K562 (cell line): ENCODE data around the gene ARHGEF38. TPM values are rescaled to one million over a fixed set of nuclear protein-coding genes. Genes with fewer than 3 reads are reported as not detected.

ENCODE experiments used
- ATAC-seq: fragments of 200-7000 bp; cut with Tn5 transposase; 3 replicates; pipeline ENCODE4 v1.9.1; 2020; ENCODE audit warnings: moderate library complexity
- BruUV-seq: library from RNA; stranded (reverse); fragments of 400-500 nt; replicated peaks from 2 replicates; lab custom pipeline; 2021; lab: Mats Ljungman, UMichigan
- CTCF ChIA-PET: fragments of 300-600 bp; formaldehyde crosslinking; extraction: SDS; loops from one replicate; lab custom pipeline; 2021; ENCODE audit warnings: low intra/inter-chr PET ratio; lab: Yijun Ruan, JAX
- POLR2A ChIA-PET: fragments of 300-600, 350-650 bp; sonication (Branson Sonifier 250); formaldehyde crosslinking; extraction: SDS; loops from one replicate; lab custom pipeline; 2021; ENCODE audit warnings: antibody characterized with exemption, inconsistent platforms; lab: Yijun Ruan, JAX
- DNase-seq, 4 experiments: peaks; one replicate each; pipeline versions ENCODE4 v3.0.0 to v3.0.0-alpha.2; 2011 to 2018; ENCODE audit warnings: low spot score in 3 of 4, mixed read lengths in 3 of 4; ENCODE audit errors: extremely low read depth in 1 of 4
- FAIRE-seq: peaks from 2 replicates; lab custom pipeline; 2011; peaks lifted over from hg19 to GRCh38; lab: Jason Lieb, UNC
- H2AFZ ChIP-seq: 2 replicates; pipeline ENCODE4 v1.6.0; 2011; ENCODE audit warnings: low read depth, low read length, control low read depth, inconsistent platforms
- H3K27ac ChIP-seq: fragments of 200-600 bp; 3 replicates; pipeline ENCODE4 v1.8.0; 2011; ENCODE audit warnings: low read depth, mild to moderate bottlenecking, control low read depth, inconsistent platforms, low read length, moderate library complexity, mixed read lengths; ENCODE audit errors: extremely low read depth
- H3K27me3 ChIP-seq, 2 experiments: fragments of 300-600 bp in 1 of 2; 2 replicates in 1 of 2; 3 replicates in 1 of 2; pipeline versions ENCODE4 v1.6.0 to v1.8.0; 2011; ENCODE audit warnings: inconsistent platforms in 2 of 2, low read length in 2 of 2, mild to moderate bottlenecking in 1 of 2, mixed read lengths in 1 of 2, moderate library complexity in 1 of 2; ENCODE audit not compliant: control insufficient read depth in 2 of 2, insufficient read depth in 2 of 2
- H3K36me3 ChIP-seq: fragments of 300-600 bp; 3 replicates; pipeline ENCODE4 v1.8.0; 2011; ENCODE audit warnings: mild to moderate bottlenecking, low read length, inconsistent platforms; ENCODE audit not compliant: control insufficient read depth, insufficient read depth
- H3K4me1 ChIP-seq, 2 experiments: fragments of 200-600 bp in 1 of 2; replicated peaks in 1 of 2; 2 replicates in 1 of 2; 3 replicates in 1 of 2; pipeline versions ENCODE4 v1.5.1 to v1.8.0; 2011; ENCODE audit warnings: inconsistent platforms in 2 of 2, low read length in 2 of 2, mild to moderate bottlenecking in 1 of 2, mixed read lengths in 1 of 2, moderate library complexity in 1 of 2; ENCODE audit not compliant: control insufficient read depth in 2 of 2, insufficient read depth in 2 of 2
- H3K4me2 ChIP-seq: 2 replicates; pipeline ENCODE4 v1.6.1; 2011; ENCODE audit warnings: low read length, control low read depth, inconsistent platforms, mixed read lengths; ENCODE audit not compliant: insufficient read depth
- H3K4me3 ChIP-seq: fragments of 200-600 bp; sonication (generic), shearing (Covaris generic); 2 replicates; pipeline ENCODE4 v1.5.1; 2016; ENCODE audit warnings: control low read depth, inconsistent platforms
- H3K79me2 ChIP-seq: fragments of 200-600 bp; 3 replicates; pipeline ENCODE4 v1.8.0; 2011; ENCODE audit warnings: low read length, inconsistent platforms; ENCODE audit not compliant: control insufficient read depth, insufficient read depth
- H3K9ac ChIP-seq, 2 experiments: 2 replicates each; pipeline versions ENCODE4 v1.6.0 to v1.6.1; 2011; ENCODE audit warnings: low read depth in 2 of 2, low read length in 2 of 2, control low read depth in 1 of 2, inconsistent platforms in 1 of 2, mild to moderate bottlenecking in 1 of 2, mixed read lengths in 1 of 2; ENCODE audit not compliant: insufficient read depth in 1 of 2
- H3K9me1 ChIP-seq: one replicate; pipeline ENCODE4 v1.6.0; 2011; ENCODE audit warnings: inconsistent platforms, mild to moderate bottlenecking, low read length, moderate library complexity; ENCODE audit not compliant: control insufficient read depth, insufficient read depth
- H3K9me3 ChIP-seq: replicated peaks from 2 replicates; pipeline ENCODE4 v1.5.1; 2011; ENCODE audit warnings: low read depth, low read length, inconsistent platforms; ENCODE audit not compliant: control insufficient read depth, insufficient read depth
- H4K20me1 ChIP-seq: replicated peaks from 2 replicates; pipeline ENCODE4 v1.6.1; 2011; ENCODE audit warnings: low read length, inconsistent platforms, mixed read lengths; ENCODE audit not compliant: control insufficient read depth, insufficient read depth
- CCNT2 ChIP-seq: IDR thresholded peaks from 2 replicates; pipeline ENCODE4 v1.6.1; 2011; ENCODE audit warnings: borderline replicate concordance, low read depth, mild to moderate bottlenecking, moderate library complexity, mixed read lengths, low read length; ENCODE audit not compliant: insufficient read length; ENCODE audit errors: extremely low read depth
- ELF1 ChIP-seq: fragments of 200-800 bp; sonication (Bioruptor generic); IDR thresholded peaks from 2 replicates; pipeline ENCODE4 v1.6.1; 2016; ENCODE audit warnings: missing genetic modification characterization, missing compliant biosample characterization
- GATA2 ChIP-seq: sonication (generic); formaldehyde crosslinking; IDR thresholded peaks from 2 replicates; pipeline ENCODE4 v1.4.0; 2020; ENCODE audit warnings: mild to moderate bottlenecking, missing genetic modification reagents
- ILK ChIP-seq: fragments of 450-650 bp; IDR thresholded peaks from 2 replicates; pipeline ENCODE4 v1.6.1; 2016; ENCODE audit warnings: missing genetic modification characterization, low read depth, mild to moderate bottlenecking, missing compliant biosample characterization, moderate library complexity, borderline replicate concordance
- KAT7 ChIP-seq: sonication (generic); formaldehyde crosslinking; IDR thresholded peaks from 2 replicates; pipeline ENCODE4 v1.8.0; 2022; ENCODE audit warnings: missing genetic modification reagents, mild to moderate bottlenecking, borderline replicate concordance
- NFE2 ChIP-seq: IDR thresholded peaks from 2 replicates; pipeline ENCODE4 v1.6.1; 2014; ENCODE audit warnings: antibody characterized with exemption, low read depth
- NFXL1 ChIP-seq: fragments of 450-650 bp; formaldehyde crosslinking; IDR thresholded peaks from 2 replicates; pipeline ENCODE4 v1.4.0; 2021; ENCODE audit warnings: mild to moderate bottlenecking
- PATZ1 ChIP-seq: fragments of 250-450 bp; sonication (Bioruptor Pico); IDR thresholded peaks from 2 replicates; pipeline ENCODE4 v1.5.0; 2020; ENCODE audit warnings: mild to moderate bottlenecking, borderline replicate concordance
- ZNF79 ChIP-seq: fragments of 250-450 bp; sonication (Bioruptor Pico); IDR thresholded peaks from 2 replicates; pipeline ENCODE4 v1.4.0; 2020; ENCODE audit warnings: low read depth, mild to moderate bottlenecking, moderate library complexity
- WGBS: fragments of 100-300 bp; shearing (Covaris generic); methylation state at CpG from one replicate; pipeline ENCODE4 v1.1.6; 2016; ENCODE audit warnings: low coverage, mixed read lengths; ENCODE audit not compliant: insufficient coverage; ENCODE audit errors: missing lambda C conversion rate; 5-methylcytosine and 5-hydroxymethylcytosine counted together
- in situ Hi-C: fragments of 300-500 bp; cut with MboI; formaldehyde crosslinking; loops from 4 replicates; pipeline ENCODE4 v1.15.0; 2018; ENCODE audit warnings: inconsistent platforms, mixed read lengths
- intact Hi-C: fragments of 100-400 bp; cut with micrococcal nuclease; formaldehyde crosslinking; loops from 2 replicates; pipeline ENCODE4 v1.14.2; 2022
- polyA plus RNA-seq, 8 experiments: library from polyadenylated mRNA; depleted of rRNA in 4 of 8; stranded (reverse) in 5 of 8; unstranded in 3 of 8; fragments of >200 nt; fragmentation: Nextera tagmentation in 2 of 8; fragmentation: Illumina TruSeq in 1 of 8; extraction: Ambion mirVana in 2 of 8; extraction: Trizol in 1 of 8; gene quantifications; 2 replicates each; pipeline versions ENCODE4 v1.2.1 to v1.2.3, GENCODE V29; 2011 to 2014; ENCODE audit warnings: inconsistent platforms in 1 of 8, missing spikeins in 1 of 8
- total RNA-seq, 7 experiments: library from RNA; depleted of rRNA in 6 of 7; stranded (reverse); fragments of >200 nt in 6 of 7; fragmentation: Illumina TruSeq in 2 of 7; extraction: Trizol in 2 of 7; gene quantifications; 2 replicates each; pipeline versions ENCODE4 v1.2.1 to v1.2.3, GENCODE V29; 2011 to 2021; ENCODE audit warnings: low replicate concordance in 1 of 7
- TF ChIP-seq, protein P1 (sequence below): fragments of 200-800 bp; sonication (Bioruptor generic); IDR thresholded peaks from 2 replicates; pipeline ENCODE4 v1.6.1; 2017; ENCODE audit warnings: missing genetic modification characterization, missing compliant biosample characterization
- TF ChIP-seq, protein P2 (sequence below): fragments of 250-450 bp; sonication (Bioruptor Pico); IDR thresholded peaks from 2 replicates; pipeline ENCODE4 v1.4.0; 2020; ENCODE audit warnings: mild to moderate bottlenecking, moderate library complexity

Gene ARHGEF38
- total and polyA plus RNA-seq, 9 of the 15 experiments (the other 6 are each of a cell fraction or from before 2014, with no cell fraction given) = 0.17 TPM; not detected in 8

- Histone ChIP-seq H3K4me2 (no peak overlapping the region), H3K27ac (no peak overlapping the region), H3K79me2 (no peaks in the 10 kb centered on the region), H2AFZ (no peak overlapping the region), H3K9me3 (no peaks in the 10 kb centered on the region), H3K27me3 (no peaks in the 10 kb centered on the region), H3K9me1 (no peaks in the 10 kb centered on the region), H3K36me3 (no peaks in the 10 kb centered on the region), H3K9ac (no peak overlapping the region), H3K4me1 (no peaks in the 10 kb centered on the region), H3K4me3 (no peak overlapping the region), H4K20me1 (no peaks in the 10 kb centered on the region)
- intact Hi-C loops (no loop called here), in situ Hi-C loops (loop anchor here (25.0 kb wide), 1 partner anchor 601 kb away; no protein-coding TSS in a partner anchor)
- no peak for DNase-seq
- WGBS = 0% methylated on average over 4 of the region's 4 CpGs
- FAIRE-seq = no peak
- ChIA-PET CTCF (no interaction called here), POLR2A (interaction anchor here (0.9 kb wide), 1 partner anchor 34 kb away, joined by 3 read pairs; no protein-coding TSS in a partner anchor)
- TF ChIP-seq ILK (tag) (no peak), GATA2 (CRISPR knock-in tag) (no peak), ELF1 (tag) (no peak), CCNT2 (no peak), NFE2 (no peak), NFXL1 (CRISPR knock-in tag) (no peak), PATZ1 (CRISPR knock-in tag) (no peak), ZNF79 (CRISPR knock-in tag) (no peak), KAT7 (no peak)
- TF ChIP-seq, protein P1, sequence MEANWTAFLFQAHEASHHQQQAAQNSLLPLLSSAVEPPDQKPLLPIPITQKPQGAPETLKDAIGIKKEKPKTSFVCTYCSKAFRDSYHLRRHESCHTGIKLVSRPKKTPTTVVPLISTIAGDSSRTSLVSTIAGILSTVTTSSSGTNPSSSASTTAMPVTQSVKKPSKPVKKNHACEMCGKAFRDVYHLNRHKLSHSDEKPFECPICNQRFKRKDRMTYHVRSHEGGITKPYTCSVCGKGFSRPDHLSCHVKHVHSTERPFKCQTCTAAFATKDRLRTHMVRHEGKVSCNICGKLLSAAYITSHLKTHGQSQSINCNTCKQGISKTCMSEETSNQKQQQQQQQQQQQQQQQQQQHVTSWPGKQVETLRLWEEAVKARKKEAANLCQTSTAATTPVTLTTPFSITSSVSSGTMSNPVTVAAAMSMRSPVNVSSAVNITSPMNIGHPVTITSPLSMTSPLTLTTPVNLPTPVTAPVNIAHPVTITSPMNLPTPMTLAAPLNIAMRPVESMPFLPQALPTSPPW (CRISPR knock-in tag) = no peak
- TF ChIP-seq, protein P2, sequence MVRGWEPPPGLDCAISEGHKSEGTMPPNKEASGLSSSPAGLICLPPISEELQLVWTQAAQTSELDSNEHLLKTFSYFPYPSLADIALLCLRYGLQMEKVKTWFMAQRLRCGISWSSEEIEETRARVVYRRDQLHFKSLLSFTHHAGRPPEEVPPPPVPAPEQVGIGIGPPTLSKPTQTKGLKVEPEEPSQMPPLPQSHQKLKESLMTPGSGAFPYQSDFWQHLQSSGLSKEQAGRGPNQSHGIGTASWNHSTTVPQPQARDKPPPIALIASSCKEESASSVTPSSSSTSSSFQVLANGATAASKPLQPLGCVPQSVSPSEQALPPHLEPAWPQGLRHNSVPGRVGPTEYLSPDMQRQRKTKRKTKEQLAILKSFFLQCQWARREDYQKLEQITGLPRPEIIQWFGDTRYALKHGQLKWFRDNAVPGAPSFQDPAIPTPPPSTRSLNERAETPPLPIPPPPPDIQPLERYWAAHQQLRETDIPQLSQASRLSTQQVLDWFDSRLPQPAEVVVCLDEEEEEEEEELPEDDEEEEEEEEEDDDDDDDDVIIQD = no peak
- ATAC-seq = no peak
- BruUV-seq = no TSS peak
Measured at GRCh38 chr4:105586638-105587328, 34.4 kb downstream of the ARHGEF38 start.
